ENCODE measurements around the gene ACAT2.
"Not testable (repeated sequence)": the region's sequence is repeated elsewhere in the genome, so short reads cannot be mapped to it uniquely, and the experiment has no call there.

ACAT2 gene

GRCh38 chr6:159777240-159777904 is 15.5 kb downstream of the ACAT2 start:
- DNase-seq, result no peak

DNA sequence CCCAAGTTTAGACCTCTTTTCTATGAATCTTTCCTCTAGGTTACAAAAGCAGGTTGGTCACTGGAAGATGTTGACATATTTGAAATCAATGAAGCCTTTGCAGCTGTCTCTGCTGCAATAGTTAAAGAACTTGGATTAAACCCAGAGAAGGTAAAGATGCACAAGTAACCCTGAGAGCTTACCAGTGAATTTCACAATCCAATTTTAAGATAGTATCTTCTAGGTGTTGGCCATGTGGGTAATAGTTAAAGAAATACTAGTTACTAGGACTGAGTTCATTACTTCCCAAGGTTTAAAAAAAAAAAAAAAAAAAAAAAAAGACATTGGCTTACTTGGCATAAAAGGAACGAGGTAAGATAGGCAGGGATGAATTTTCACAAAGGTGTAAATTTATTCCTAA is 16.3 kb downstream of the ACAT2 start:
- DNase-seq, result no peak

DNA sequence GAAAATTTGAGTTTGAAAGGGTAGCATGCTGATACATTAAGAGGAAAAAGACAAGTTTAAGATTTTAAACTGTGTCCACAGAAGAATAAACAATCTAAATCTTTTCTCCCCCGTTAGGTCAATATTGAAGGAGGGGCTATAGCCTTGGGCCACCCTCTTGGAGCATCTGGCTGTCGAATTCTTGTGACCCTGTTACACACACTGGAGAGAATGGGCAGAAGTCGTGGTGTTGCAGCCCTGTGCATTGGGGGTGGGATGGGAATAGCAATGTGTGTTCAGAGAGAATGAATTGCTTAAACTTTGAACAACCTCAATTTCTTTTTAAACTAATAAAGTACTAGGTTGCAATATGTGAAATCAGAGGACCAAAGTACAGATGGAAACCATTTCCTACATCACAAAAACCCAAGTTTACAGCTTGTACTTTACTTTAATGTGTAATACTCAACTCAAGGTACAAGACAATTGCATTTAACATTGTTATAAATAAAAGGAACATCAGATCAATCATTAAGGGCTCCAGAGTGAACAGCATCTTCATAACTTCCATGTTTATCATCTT is 16.8 kb downstream of the ACAT2 start:
- no peak for DNase-seq

GRCh38 chr6:159788276-159788675 is 26.4 kb downstream of the ACAT2 start:
- no peak for DNase-seq

DNA sequence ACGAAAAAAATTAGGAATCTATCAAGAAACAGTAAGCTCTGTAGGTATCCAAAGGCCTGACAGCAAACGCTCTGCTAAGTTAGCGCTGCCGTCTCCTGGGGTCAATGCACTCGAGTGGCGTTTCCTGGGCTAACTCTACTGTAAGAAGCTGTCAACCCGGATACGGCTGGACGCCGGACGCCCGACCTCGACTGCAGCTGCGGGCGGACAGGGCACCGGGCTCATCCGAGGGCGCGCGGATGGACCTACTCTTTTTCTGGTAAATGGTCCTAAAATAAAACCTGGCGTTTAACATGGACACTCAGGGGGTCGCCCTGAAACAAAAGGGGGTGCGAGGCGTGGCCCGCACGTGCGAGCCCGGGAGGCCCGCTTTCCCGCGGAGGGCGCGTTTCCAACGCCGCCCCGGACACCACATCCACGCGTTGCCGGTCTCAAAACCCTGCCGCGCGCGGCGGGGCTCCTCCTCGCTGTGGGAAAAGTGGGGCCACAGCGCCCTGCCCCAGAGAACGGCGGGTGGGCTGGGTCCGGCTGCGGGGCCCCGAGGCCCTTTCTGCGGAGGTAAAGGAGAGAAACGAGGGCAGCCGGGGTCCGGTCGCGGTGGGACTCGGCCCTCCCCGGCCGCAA is 27.0 kb downstream of the ACAT2 start:
- DNase-seq, result no peak

DNA sequence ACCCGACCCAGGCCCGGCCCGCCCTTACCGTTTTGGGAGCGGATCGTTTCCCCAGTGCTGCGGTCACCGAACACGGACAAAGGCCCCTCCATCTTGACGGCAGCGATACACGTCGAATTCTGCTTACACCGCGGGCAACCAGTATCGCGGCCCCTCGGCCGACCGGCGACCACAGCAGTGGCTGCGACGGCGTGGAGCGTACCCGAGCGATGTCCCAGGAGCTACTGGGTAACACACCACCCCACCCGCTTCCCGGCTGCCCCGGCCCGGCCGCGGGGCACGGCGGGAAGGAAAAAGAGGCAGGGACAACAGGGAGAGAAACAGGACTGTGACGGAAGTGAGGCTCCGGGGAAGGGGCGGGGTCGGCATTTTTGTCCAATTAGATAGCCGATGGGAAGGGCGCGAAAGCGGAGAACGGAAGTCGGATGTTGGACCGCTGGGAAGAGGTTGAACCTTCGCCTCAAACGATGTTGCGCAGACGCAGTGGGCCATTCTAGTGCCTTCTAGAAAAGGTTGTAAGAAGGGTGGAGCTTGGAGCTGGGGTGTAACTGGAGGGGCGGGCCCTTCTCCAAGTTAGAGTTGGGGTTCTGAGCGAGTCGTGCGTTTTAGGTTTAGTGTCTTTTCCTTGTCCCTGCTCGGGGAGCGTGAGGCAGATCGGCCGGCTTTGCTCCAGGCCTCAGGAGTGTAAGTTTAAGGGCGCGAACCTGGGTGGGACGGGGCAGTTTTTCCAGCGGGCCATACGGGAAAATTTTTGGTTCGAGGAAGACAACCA is 27.7 kb downstream of the ACAT2 start, which contains the start of gene TCP1:
Gene TCP1, minus strand, starts transcription at position 226 of the 772 bp plus-strand sequence. Its CDS starts 134 bp downstream, at position 92.
- DNase-seq, result peak; percentile 96

GRCh38 chr6:159790149-159790955 is 28.5 kb downstream of the ACAT2 start, which contains the start of gene MRPL18:
Gene MRPL18, plus strand, starts transcription at chr6:159790467. Its CDS starts 121 bp downstream, at chr6:159790588.
- peak; percentile 94 for DNase-seq

GRCh38 chr6:159790956-159791598 is 29.2 kb downstream of the ACAT2 start:
- no peak for DNase-seq

DNA sequence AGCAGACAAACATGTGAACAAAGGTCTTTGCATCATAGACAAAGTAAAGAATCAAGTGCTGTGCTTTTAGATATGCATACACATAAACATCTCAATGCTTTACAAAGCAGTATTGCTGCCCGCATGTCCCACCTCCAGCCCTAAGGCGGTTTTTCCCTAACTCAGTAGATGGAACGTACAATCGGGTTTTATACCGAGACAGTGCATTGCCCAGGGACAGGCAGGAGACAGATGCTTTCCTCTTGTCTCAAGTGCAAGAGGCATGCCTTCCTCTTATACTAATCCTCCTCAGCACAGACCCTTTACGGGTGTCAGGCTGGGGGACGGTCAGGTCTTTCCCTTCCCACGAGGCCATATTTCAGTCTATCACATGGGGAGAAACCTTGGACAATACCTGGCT is 33.1 kb downstream of the ACAT2 start:
- not testable (repeated sequence) for DNase-seq

GRCh38 chr6:159797554-159797953 is 35.7 kb downstream of the ACAT2 start:
- DNase-seq, result no peak

DNA sequence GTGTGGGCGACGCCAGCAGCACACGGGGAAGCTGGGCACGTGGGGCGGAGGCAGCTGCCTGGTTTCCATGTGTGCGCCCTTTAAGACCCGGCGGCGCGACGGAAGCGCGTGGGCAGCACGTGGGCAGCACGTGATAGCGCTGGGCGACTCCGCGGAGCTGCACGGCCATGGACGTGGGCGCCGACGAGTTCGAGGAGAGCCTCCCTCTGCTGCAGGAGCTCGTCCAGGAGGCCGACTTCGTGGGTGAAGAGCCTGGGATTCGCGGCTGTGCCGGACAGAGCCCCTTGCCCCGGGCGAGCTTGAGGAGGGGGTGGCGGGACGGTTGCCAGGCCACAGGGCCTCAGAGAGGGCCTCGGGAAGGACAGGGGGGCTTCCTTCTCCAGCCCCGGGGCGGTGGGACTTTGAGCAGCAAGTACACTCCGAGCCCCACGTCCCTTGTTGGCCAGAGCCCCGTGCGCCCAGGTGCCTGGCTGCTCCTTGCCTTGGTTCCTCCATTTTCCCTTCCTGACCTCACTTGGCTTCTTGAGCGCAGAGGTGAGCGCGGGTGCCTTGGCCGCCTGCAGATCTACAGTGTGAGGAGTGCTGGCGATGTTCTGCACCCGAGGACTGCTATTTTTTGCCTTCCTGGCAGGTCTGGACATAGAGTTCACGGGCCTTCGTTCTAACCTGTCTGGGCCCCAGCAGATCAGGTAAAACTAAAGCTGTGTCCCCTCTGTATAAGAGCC is 38.5 kb downstream of the ACAT2 start, which contains the start of gene PNLDC1:
Gene PNLDC1, plus strand, starts transcription at position 136 of the 725 bp plus-strand sequence. Its CDS starts 32 bp downstream, at position 168.
- no peak for DNase-seq

GRCh38 chr6:159801935-159802334 is 40.1 kb downstream of the ACAT2 start:
- no peak for DNase-seq

GRCh38 chr6:159804504-159804903 is 42.7 kb downstream of the ACAT2 start:
- no peak for DNase-seq

DNA sequence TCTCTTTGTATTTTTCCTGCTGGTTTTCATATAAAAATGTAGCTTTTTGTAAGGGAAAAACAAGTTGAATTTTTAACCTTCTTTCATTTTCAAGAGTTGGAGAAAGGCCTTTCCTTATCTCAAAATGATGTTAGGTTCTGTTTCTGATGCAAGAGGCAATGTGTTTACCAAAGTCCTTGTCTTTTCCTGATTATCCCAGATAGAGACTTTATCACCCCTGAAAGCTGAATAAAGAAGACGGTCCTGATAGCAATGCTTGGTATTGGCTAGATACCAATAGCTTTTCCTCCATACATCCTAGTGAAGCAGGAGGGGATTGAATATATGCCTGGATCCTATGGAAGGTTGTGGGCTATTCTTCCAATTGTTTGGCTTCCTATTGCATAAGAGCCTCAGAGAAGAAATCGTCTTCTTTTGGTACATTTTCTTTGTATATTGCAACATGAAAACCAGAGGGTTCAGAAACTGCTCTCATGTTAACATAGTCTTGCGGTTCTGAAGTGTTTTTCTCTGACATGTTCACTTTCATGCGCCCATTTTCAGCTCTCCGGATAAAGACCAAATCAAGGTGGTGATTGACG is 43.7 kb downstream of the ACAT2 start:
- DNase-seq, result no peak

DNA sequence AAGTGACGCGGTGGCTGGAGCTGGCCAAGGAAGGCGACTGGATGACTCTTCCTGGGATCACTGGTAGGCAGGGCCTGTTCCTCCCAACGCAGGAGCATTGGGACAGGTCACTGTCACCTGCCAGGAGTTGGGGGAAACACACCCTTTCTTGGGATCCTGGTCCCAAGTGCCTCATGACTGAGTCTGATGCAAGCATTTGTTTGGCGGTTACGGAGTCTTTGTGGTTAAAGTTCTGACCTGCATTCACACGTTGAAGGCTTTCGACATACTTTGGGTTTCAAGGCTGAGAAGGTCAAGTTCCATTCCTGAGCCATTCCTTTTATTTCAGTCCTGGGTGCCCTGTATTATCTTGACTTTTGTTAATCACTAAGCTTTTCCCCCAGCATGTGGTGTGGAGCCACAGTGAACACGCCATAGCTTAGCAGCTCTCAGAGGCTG is 44.2 kb downstream of the ACAT2 start:
- DNase-seq, result no peak

GRCh38 chr6:159807150-159807858 is 45.5 kb downstream of the ACAT2 start:
- DNase-seq, result no peak

- DNase-seq, result no peak
Observed at GRCh38 chr6:159808647-159809046, 46.8 kb downstream of the ACAT2 start.

GRCh38 chr6:159809149-159809548 is 47.3 kb downstream of the ACAT2 start:
- DNase-seq, result no peak

DNA sequence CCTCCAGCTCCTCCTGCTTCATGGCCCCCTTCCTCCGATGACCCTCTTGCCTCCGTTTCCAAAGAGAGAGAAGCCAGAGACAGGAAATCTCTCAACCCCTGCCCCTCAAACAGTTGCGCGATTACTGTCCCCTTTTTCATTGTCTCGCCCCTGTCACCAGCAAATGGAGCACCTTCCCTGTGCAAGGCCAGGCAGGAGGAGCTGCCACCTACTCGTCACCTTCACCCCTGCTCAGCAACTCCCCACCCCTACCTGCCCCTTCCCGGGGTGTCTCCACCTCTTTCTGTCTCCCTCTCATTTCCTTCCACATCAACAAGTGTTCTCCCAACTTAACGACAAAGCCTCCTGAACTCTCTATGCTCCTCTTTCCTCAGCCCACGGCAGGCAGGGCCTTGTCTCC is 51.9 kb downstream of the ACAT2 start:
- no peak for DNase-seq

GRCh38 chr6:159815410-159815809 is 53.6 kb downstream of the ACAT2 start:
- no peak for DNase-seq

All from SHP77 treated with DMSO at 0.1 percent for 48 hours (cell line).